HepG2 (cell line): ENCODE results near the gene SLC6A12. TPM values are rescaled to one million over a fixed set of nuclear protein-coding genes. Genes with fewer than 3 reads are reported as not detected.

Experiments
- ATAC-seq: fragments of 200-7000 bp; cut with Tn5 transposase; 3 replicates; pipeline ENCODE4 v1.9.1; 2020; ENCODE audit warnings: mild to moderate bottlenecking, moderate library complexity
- BruUV-seq: library from RNA; stranded (reverse); fragments of 400-500 nt; replicated peaks from 2 replicates; lab custom pipeline; 2021; lab: Mats Ljungman, UMichigan
- CTCF ChIA-PET: fragments of 300-600 bp; formaldehyde crosslinking; extraction: SDS; loops from one replicate; lab custom pipeline; 2021; ENCODE audit warnings: low total read pairs, inconsistent platforms, low intra/inter-chr PET ratio; lab: Yijun Ruan, JAX
- POLR2A ChIA-PET: fragments of 350-600 bp; sonication (Branson Sonifier 250); formaldehyde crosslinking; loops from one replicate; lab custom pipeline; 2020; ENCODE audit warnings: antibody characterized with exemption, inconsistent platforms; lab: Yijun Ruan, JAX
- DNase-seq: peaks from one replicate; pipeline ENCODE4 v3.0.0-alpha.2; 2015; ENCODE audit warnings: low spot score
- FAIRE-seq: peaks from 3 replicates; lab custom pipeline; 2011; peaks lifted over from hg19 to GRCh38; lab: Jason Lieb, UNC
- H2AFZ ChIP-seq: one replicate; pipeline ENCODE4 v1.6.1; 2011; ENCODE audit warnings: low read length, inconsistent platforms
- H3K27ac ChIP-seq: fragments of 300-600 bp; 3 replicates; pipeline ENCODE4 v1.8.0; 2011; ENCODE audit warnings: mixed run types, mild to moderate bottlenecking, mixed read lengths, low read length, inconsistent platforms; ENCODE audit not compliant: insufficient read depth; ENCODE audit errors: extremely low read length
- H3K27me3 ChIP-seq, 2 experiments: fragments of 200-600 bp in 1 of 2; 2 replicates in 1 of 2; 3 replicates in 1 of 2; pipeline versions ENCODE4 v1.6.0 to v1.8.0; 2011; ENCODE audit warnings: low read length in 2 of 2, mild to moderate bottlenecking in 2 of 2, moderate library complexity in 2 of 2, inconsistent platforms in 1 of 2; ENCODE audit not compliant: insufficient read depth in 2 of 2, control insufficient read depth in 1 of 2
- H3K36me3 ChIP-seq, 2 experiments: fragments of 200-600 bp in 1 of 2; replicated peaks in 1 of 2; 2 replicates in 1 of 2; 3 replicates in 1 of 2; pipeline versions ENCODE4 v1.5.1 to v1.8.0; 2011; ENCODE audit warnings: low read length in 2 of 2, inconsistent platforms in 1 of 2; ENCODE audit not compliant: insufficient read depth in 2 of 2, control insufficient read depth in 1 of 2
- H3K4me1 ChIP-seq: 2 replicates; pipeline ENCODE4 v1.5.1; 2012; ENCODE audit warnings: low read length, inconsistent platforms; ENCODE audit not compliant: insufficient read depth
- H3K4me2 ChIP-seq: 2 replicates; pipeline ENCODE4 v1.6.0; 2011; ENCODE audit warnings: low read depth, low read length, inconsistent platforms
- H3K4me3 ChIP-seq, 3 experiments: fragments of 200-600 bp in 1 of 3; sonication (generic), shearing (Covaris generic) in 1 of 3; replicated peaks in 1 of 3; 2 replicates each; pipeline ENCODE4 v1.5.1; 2011 to 2016; ENCODE audit warnings: low read length in 3 of 3, inconsistent platforms in 2 of 3, low read depth in 2 of 3, mild to moderate bottlenecking in 2 of 3, control low read depth in 1 of 3, mixed read lengths in 1 of 3; ENCODE audit not compliant: insufficient read depth in 1 of 3
- H3K79me2 ChIP-seq: one replicate; pipeline ENCODE4 v1.6.1; 2011; ENCODE audit warnings: low read length, inconsistent platforms; ENCODE audit not compliant: insufficient read depth
- H3K9ac ChIP-seq: 2 replicates; pipeline ENCODE4 v1.6.0; 2011; ENCODE audit warnings: mild to moderate bottlenecking, low read depth, low read length, inconsistent platforms; ENCODE audit not compliant: insufficient read depth
- H3K9me3 ChIP-seq: 2 replicates; pipeline ENCODE4 v1.5.1; 2012; ENCODE audit warnings: mild to moderate bottlenecking, low read length
- H4K20me1 ChIP-seq: 2 replicates; pipeline ENCODE4 v1.6.0; 2011; ENCODE audit warnings: inconsistent platforms, mild to moderate bottlenecking, low read length, moderate library complexity; ENCODE audit not compliant: insufficient read depth
- GMEB1 ChIP-seq: sonication (generic); formaldehyde crosslinking; IDR thresholded peaks from 2 replicates; pipeline ENCODE4 v1.5.1; 2020; ENCODE audit warnings: missing genetic modification reagents, mild to moderate bottlenecking, borderline replicate concordance
- TCF7L2 ChIP-seq: IDR thresholded peaks from 2 replicates; pipeline ENCODE4 v1.6.1; 2011; ENCODE audit warnings: mild to moderate bottlenecking, low read depth, low read length, moderate library complexity
- ZNF296 ChIP-seq: sonication (generic); formaldehyde crosslinking; conservative IDR thresholded peaks from 2 replicates; pipeline ENCODE4 v1.5.0; 2020; ENCODE audit warnings: mild to moderate bottlenecking, missing genetic modification reagents
- ZNF33B ChIP-seq: sonication (generic); formaldehyde crosslinking; IDR thresholded peaks from 2 replicates; pipeline ENCODE4 v1.5.1; 2020; ENCODE audit warnings: mild to moderate bottlenecking, missing genetic modification reagents
- ZNF710 ChIP-seq: sonication (generic); formaldehyde crosslinking; IDR thresholded peaks from 2 replicates; pipeline ENCODE4 v1.5.0; 2020; ENCODE audit warnings: mild to moderate bottlenecking, missing genetic modification reagents, borderline replicate concordance
- ZNF770 ChIP-seq: sonication (generic); formaldehyde crosslinking; IDR thresholded peaks from 2 replicates; pipeline ENCODE4 v1.5.0; 2020; ENCODE audit warnings: mild to moderate bottlenecking, missing genetic modification reagents
- WGBS: methylation state at CpG from one replicate; pipeline ENCODE4 v1.1.6; 2017; ENCODE audit warnings: low lambda C conversion rate; 5-methylcytosine and 5-hydroxymethylcytosine counted together
- in situ Hi-C: cut with HindIII; loops from 2 replicates; pipeline ENCODE4 v1.10.0; 2017; ENCODE audit warnings: low pct_unique_long_range_greater_than_20kb; ENCODE audit not compliant: extremely low pct_ligation_motif_present
- intact Hi-C: fragments of 100-400 bp; cut with micrococcal nuclease; formaldehyde crosslinking; loops from one replicate; pipeline ENCODE4 v1.10.0; 2022; ENCODE audit not compliant: unreplicated experiment
- polyA plus RNA-seq, 8 experiments: library from polyadenylated mRNA; depleted of rRNA in 3 of 8; stranded (reverse) in 7 of 8; unstranded in 1 of 8; fragments of >200 nt; fragmentation: Illumina TruSeq in 4 of 8; extraction: Trizol in 4 of 8; gene quantifications; 2 replicates each; pipeline versions ENCODE4 v1.2.1 to v1.2.3, GENCODE V29; 2011 to 2016; ENCODE audit warnings: low read depth in 4 of 8, missing spikeins in 1 of 8, mixed read lengths in 1 of 8; ENCODE audit not compliant: insufficient read depth in 1 of 8
- total RNA-seq, 5 experiments: library from RNA; depleted of rRNA; stranded (reverse); fragments of >200 nt; fragmentation: Illumina TruSeq; extraction: Trizol; gene quantifications; 2 replicates each; pipeline ENCODE4 v1.2.3, GENCODE V29; 2016; ENCODE audit warnings: low read depth in 1 of 5
- TF ChIP-seq, protein P1 (sequence below): sonication (generic); formaldehyde crosslinking; IDR thresholded peaks from 2 replicates; pipeline ENCODE4 v1.5.1; 2020; ENCODE audit warnings: mild to moderate bottlenecking, missing genetic modification reagents, moderate library complexity

SLC6A12 gene
- total and polyA plus RNA-seq, 2 of the 13 experiments (the other 11 are each of a cell fraction or from before 2014, with no cell fraction given) = 3.7 to 18.8 TPM

GRCh38 chr12:179885-180284 is 34.1 kb downstream of the SLC6A12 start:
- no TSS peak for BruUV-seq
- in situ Hi-C loops (no loop called here), intact Hi-C loops (loop anchor here (5.0 kb wide), 1 partner anchor 32 kb away; the partner anchor contains the start of gene SLC6A12)
- ChIA-PET POLR2A (no interaction called here), CTCF (no interaction called here)
- no peak for ATAC-seq
- Histone ChIP-seq H3K4me1 (peaks cover 40% of the 10 kb centered on the region), H3K27me3 (peaks cover 9 to 34% of the 10 kb centered on the region in 2 experiments; a peak in 4 of 5 replicates), H3K9ac (no peak overlapping the region), H3K36me3 (no peaks in the 10 kb centered on the region), H3K79me2 (no peaks in the 10 kb centered on the region), H3K4me3 (no peak overlapping the region), H3K4me2 (no peak overlapping the region), H3K9me3 (no peaks in the 10 kb centered on the region), H3K27ac (no peak overlapping the region), H4K20me1 (no peaks in the 10 kb centered on the region), H2AFZ (no peak overlapping the region)
- no peak for DNase-seq
- no peak for FAIRE-seq
- TF ChIP-seq, protein P1, sequence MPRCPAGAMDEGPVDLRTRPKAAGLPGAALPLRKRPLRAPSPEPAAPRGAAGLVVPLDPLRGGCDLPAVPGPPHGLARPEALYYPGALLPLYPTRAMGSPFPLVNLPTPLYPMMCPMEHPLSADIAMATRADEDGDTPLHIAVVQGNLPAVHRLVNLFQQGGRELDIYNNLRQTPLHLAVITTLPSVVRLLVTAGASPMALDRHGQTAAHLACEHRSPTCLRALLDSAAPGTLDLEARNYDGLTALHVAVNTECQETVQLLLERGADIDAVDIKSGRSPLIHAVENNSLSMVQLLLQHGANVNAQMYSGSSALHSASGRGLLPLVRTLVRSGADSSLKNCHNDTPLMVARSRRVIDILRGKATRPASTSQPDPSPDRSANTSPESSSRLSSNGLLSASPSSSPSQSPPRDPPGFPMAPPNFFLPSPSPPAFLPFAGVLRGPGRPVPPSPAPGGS (CRISPR knock-in tag) = no peak
- TF ChIP-seq ZNF33B (CRISPR knock-in tag) (no peak), GMEB1 (CRISPR knock-in tag) (no peak), TCF7L2 (no peak), ZNF296 (CRISPR knock-in tag) (no peak), ZNF710 (CRISPR knock-in tag) (no peak), ZNF770 (no peak)
- WGBS = 43% methylated on average over 2 of the region's 5 CpGs
